ENCODE measurements around the gene C9orf153.
"Not testable (repeated sequence)": the region's sequence is repeated elsewhere in the genome, so short reads cannot be mapped to it uniquely, and the experiment has no call there.

The C9orf153 gene

DNA sequence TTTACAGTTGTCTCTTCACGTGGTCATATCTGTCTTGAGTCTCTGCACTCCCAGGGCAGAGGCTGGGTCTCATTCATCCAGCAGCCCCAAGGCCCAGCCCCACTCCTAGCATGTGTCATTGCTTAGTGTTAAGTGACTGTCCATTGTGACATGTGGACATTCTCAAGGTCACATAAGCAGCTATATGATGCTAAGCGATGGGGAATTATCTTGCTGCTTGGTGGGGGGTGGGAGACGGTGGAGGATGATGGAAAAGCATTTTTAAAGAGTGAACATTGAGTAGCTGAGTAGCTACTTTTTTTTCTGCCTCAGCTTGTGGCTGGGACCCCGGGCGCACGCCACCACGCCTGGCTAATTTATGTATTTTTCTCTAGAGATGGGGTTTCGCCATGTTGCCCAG lies at the start of gene C9orf153:
C9orf153 (minus strand) TSS at position 101 of the 400 bp plus-strand sequence. CDS start 30,054 bp downstream, outside the sequence.
- Histone ChIP-seq H3K9ac (ENCODE audit: low read length in 5 of 5) (no peak within 1 kb of the TSS), H3K27ac (ENCODE audit: low read depth, low read length) (no peak within 1 kb of the TSS), H3K9me3 (ENCODE audit: control insufficient read depth in 5 of 5, low read length in 5 of 5) (no peaks in the 10 kb centered on the region), H3K4me3 (ENCODE audit: low read depth in 1 of 5, low read length in 5 of 5) (no peak within 1 kb of the TSS), H3K27me3 (ENCODE audit: control insufficient read depth in 5 of 5, insufficient read depth in 4 of 5, low read length in 5 of 5) (no peaks in the 10 kb centered on the region), H3K36me3 (ENCODE audit: control insufficient read depth in 5 of 5, insufficient read depth in 5 of 5, low read length in 5 of 5) (peaks cover 3 to 28% (median 20%) of the 10 kb centered on the region in 5 donors), H3K4me1 (ENCODE audit: control insufficient read depth in 5 of 5, insufficient read depth in 5 of 5, low read length in 5 of 5) (peaks cover 0 to 12% (median 6%) of the 10 kb centered on the region in 5 donors)

DNA sequence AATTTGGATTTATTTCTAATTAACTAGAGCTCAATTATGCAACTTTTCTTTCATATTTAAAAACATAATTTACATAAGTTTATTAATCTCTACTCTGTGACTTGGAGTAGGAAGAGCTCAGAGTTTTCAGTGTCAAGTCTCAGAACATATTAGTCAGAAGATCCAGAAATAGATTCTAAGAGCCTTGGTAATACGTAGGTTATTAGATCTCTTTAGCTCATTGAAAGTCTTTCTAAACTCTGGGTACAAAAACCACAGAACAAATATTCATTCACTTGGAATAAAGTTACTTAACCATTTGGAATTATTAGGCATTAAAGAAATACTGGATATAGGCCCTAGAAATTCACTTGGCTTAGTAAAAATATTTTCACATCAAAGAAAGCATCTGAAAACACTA lies 49.2 kb upstream of the C9orf153 start:
- no peaks in the 10 kb centered on the region for H3K9me3 ChIP-seq (ENCODE audit: control insufficient read depth in 5 of 5, low read length in 5 of 5)
- H3K27me3 ChIP-seq (ENCODE audit: control insufficient read depth in 5 of 5, insufficient read depth in 4 of 5, low read length in 5 of 5): no peaks in the 10 kb centered on the region
- no peak overlapping the region for H3K9ac ChIP-seq (ENCODE audit: low read length in 5 of 5)
- H3K4me1 ChIP-seq (ENCODE audit: control insufficient read depth in 5 of 5, insufficient read depth in 5 of 5, low read length in 5 of 5): no peaks in the 10 kb centered on the region
- H3K36me3 ChIP-seq (ENCODE audit: control insufficient read depth in 5 of 5, insufficient read depth in 5 of 5, low read length in 5 of 5): peaks cover 64 to 84% (median 70%) of the 10 kb centered on the region in 5 donors
- no peak overlapping the region for H3K4me3 ChIP-seq (ENCODE audit: low read depth in 1 of 5, low read length in 5 of 5)
- H3K27ac ChIP-seq (ENCODE audit: low read depth, low read length): no peak overlapping the region

DNA sequence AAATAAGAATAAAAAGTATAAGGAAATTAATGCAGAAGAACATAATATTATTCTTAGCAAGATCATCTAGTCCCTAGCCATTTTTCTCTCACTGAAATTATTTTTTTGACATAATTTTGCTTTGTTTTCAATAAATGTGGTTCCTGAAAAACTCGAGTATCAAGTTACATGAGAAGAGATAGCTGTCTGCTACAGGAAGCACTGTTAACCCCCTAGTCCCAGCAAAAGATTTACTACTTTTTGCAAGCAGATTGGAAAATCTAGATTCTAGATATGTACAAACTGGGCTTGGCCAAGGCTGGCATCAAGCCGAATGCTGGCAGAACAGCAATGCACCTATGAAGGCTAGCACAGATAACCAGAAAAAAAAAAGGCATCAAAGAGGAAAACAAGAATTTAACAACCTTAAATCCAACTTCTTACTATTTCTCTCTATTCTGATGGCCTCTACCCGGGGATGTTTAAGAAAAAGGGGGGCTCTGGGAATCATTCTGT lies 44.8 kb upstream of the C9orf153 start:
- Histone ChIP-seq H3K4me3 (ENCODE audit: low read depth in 1 of 5, low read length in 5 of 5) (no peak overlapping the region), H3K9ac (ENCODE audit: low read length in 5 of 5) (no peak overlapping the region), H3K27me3 (ENCODE audit: control insufficient read depth in 5 of 5, insufficient read depth in 4 of 5, low read length in 5 of 5) (no peaks in the 10 kb centered on the region), H3K27ac (ENCODE audit: low read depth, low read length) (no peak overlapping the region), H3K36me3 (ENCODE audit: control insufficient read depth in 5 of 5, insufficient read depth in 5 of 5, low read length in 5 of 5) (peaks cover 68 to 96% (median 79%) of the 10 kb centered on the region in 5 donors), H3K4me1 (ENCODE audit: control insufficient read depth in 5 of 5, insufficient read depth in 5 of 5, low read length in 5 of 5) (no peaks in the 10 kb centered on the region), H3K9me3 (ENCODE audit: control insufficient read depth in 5 of 5, low read length in 5 of 5) (no peaks in the 10 kb centered on the region)

DNA sequence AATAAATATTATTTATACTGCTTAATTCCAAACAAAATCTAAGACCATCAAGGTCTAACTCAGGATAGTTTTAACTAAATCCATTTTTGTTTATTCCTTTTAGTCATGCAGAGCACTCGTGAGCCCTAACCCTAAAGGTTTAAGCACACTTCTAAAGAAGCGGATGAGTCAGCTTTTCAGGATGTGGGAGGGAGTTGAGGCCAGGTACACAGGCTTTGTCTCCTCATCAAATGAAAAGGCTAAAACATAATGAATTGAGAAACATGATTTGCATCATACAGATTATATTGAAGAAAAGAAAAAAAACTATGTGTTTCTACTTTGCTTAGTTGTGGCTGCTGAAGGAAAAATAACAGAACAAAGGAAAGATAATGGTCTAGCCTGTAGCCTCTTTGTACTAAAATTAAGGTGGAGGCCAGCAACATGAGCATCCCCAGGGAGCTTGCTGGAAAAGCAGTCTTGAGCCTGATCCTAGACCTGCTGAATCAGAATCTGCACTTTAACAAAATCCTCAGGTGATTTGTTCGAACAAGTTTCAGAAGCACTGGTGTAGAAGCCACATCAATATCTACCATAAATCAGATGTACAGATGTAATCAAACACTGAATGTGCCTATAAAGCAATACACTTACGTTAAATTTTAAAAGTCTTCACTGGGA lies 44.0 kb upstream of the C9orf153 start:
- H3K4me1 ChIP-seq (ENCODE audit: control insufficient read depth in 5 of 5, insufficient read depth in 5 of 5, low read length in 5 of 5): no peaks in the 10 kb centered on the region
- H3K4me3 ChIP-seq (ENCODE audit: low read depth in 1 of 5, low read length in 5 of 5): no peak overlapping the region
- H3K27me3 ChIP-seq (ENCODE audit: control insufficient read depth in 5 of 5, insufficient read depth in 4 of 5, low read length in 5 of 5): no peaks in the 10 kb centered on the region
- no peak overlapping the region for H3K27ac ChIP-seq (ENCODE audit: low read depth, low read length)
- H3K9me3 ChIP-seq (ENCODE audit: control insufficient read depth in 5 of 5, low read length in 5 of 5): no peaks in the 10 kb centered on the region
- peaks cover 65 to 97% (median 83%) of the 10 kb centered on the region in 5 donors for H3K36me3 ChIP-seq (ENCODE audit: control insufficient read depth in 5 of 5, insufficient read depth in 5 of 5, low read length in 5 of 5)
- no peak overlapping the region for H3K9ac ChIP-seq (ENCODE audit: low read length in 5 of 5)

DNA sequence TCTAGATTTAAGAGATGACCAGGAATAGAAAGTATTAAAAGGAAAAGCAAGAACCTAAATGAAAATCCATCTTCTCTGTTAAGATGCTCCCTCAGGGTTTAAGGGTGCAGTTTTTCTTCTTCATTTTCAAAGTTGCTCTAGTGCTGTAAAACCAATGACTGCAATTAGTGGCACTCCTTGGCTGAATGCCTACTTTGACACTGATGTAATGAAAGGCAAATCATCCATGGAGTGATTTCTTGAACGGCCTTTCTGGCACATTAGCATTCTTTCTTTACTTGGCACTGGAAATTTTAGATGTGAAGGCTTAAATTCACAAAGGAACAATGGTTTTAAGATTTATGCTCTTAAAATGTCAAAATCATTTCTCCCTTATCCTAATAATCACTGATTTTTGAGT lies 42.2 kb upstream of the C9orf153 start:
- no peak overlapping the region for H3K9ac ChIP-seq (ENCODE audit: low read length in 5 of 5)
- peaks cover 66 to 96% (median 88%) of the 10 kb centered on the region in 5 donors for H3K36me3 ChIP-seq (ENCODE audit: control insufficient read depth in 5 of 5, insufficient read depth in 5 of 5, low read length in 5 of 5)
- H3K4me1 ChIP-seq (ENCODE audit: control insufficient read depth in 5 of 5, insufficient read depth in 5 of 5, low read length in 5 of 5): no peaks in the 10 kb centered on the region
- H3K27ac ChIP-seq (ENCODE audit: low read depth, low read length): no peak overlapping the region
- H3K4me3 ChIP-seq (ENCODE audit: low read depth in 1 of 5, low read length in 5 of 5): no peak overlapping the region
- no peaks in the 10 kb centered on the region for H3K27me3 ChIP-seq (ENCODE audit: control insufficient read depth in 5 of 5, insufficient read depth in 4 of 5, low read length in 5 of 5)
- no peaks in the 10 kb centered on the region for H3K9me3 ChIP-seq (ENCODE audit: control insufficient read depth in 5 of 5, low read length in 5 of 5)

DNA sequence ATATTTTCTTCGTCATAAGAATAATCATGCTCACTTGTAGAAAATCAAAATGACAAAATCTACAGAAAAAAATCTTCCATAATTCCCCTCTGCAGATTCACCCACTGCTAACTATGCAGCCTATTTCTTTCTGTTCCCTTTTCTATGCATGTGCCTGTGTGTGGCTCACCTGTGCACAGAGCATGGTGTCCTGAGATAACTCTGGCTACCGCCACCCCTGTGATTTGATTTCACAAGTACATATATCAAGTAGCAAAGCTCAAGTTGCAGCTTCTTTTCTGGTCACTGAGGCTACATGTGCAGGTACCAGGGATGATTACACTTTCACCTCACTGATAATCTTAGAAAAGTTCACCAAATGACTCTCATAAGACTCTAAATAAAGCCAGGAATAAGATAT lies 41.2 kb upstream of the C9orf153 start:
- Histone ChIP-seq H3K9me3 (ENCODE audit: control insufficient read depth in 5 of 5, low read length in 5 of 5) (no peaks in the 10 kb centered on the region), H3K36me3 (ENCODE audit: control insufficient read depth in 5 of 5, insufficient read depth in 5 of 5, low read length in 5 of 5) (peaks cover 67 to 94% (median 86%) of the 10 kb centered on the region in 5 donors), H3K9ac (ENCODE audit: low read length in 5 of 5) (no peak overlapping the region), H3K27me3 (ENCODE audit: control insufficient read depth in 5 of 5, insufficient read depth in 4 of 5, low read length in 5 of 5) (no peaks in the 10 kb centered on the region), H3K4me3 (ENCODE audit: low read depth in 1 of 5, low read length in 5 of 5) (no peak overlapping the region), H3K27ac (ENCODE audit: low read depth, low read length) (no peak overlapping the region), H3K4me1 (ENCODE audit: control insufficient read depth in 5 of 5, insufficient read depth in 5 of 5, low read length in 5 of 5) (no peaks in the 10 kb centered on the region)

DNA sequence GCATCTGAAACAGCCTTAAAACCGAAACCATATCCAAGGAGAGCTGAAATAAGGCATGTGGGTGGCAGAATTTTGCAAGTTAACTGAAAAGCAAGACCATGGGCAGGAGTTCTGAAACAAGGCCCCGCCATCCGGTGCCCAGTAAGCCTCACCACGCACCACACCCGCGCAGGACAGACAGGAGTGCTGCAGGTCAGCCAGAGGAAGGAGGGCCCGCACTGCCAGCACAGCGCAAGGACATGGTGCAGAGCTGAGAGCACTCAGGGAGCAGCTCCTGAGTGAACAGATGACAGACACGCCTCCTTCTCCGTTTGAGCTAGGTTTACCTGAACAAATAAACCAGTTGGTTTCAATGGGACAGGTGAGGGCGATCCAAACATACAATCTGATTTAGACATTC lies 39.4 kb upstream of the C9orf153 start:
- Histone ChIP-seq H3K27ac (ENCODE audit: low read depth, low read length) (no peak overlapping the region), H3K9ac (ENCODE audit: low read length in 5 of 5) (no peak overlapping the region), H3K27me3 (ENCODE audit: control insufficient read depth in 5 of 5, insufficient read depth in 4 of 5, low read length in 5 of 5) (no peaks in the 10 kb centered on the region), H3K9me3 (ENCODE audit: control insufficient read depth in 5 of 5, low read length in 5 of 5) (no peaks in the 10 kb centered on the region), H3K4me1 (ENCODE audit: control insufficient read depth in 5 of 5, insufficient read depth in 5 of 5, low read length in 5 of 5) (no peaks in the 10 kb centered on the region), H3K4me3 (ENCODE audit: low read depth in 1 of 5, low read length in 5 of 5) (no peak overlapping the region), H3K36me3 (ENCODE audit: control insufficient read depth in 5 of 5, insufficient read depth in 5 of 5, low read length in 5 of 5) (peaks cover 53 to 76% (median 69%) of the 10 kb centered on the region in 5 donors)

DNA sequence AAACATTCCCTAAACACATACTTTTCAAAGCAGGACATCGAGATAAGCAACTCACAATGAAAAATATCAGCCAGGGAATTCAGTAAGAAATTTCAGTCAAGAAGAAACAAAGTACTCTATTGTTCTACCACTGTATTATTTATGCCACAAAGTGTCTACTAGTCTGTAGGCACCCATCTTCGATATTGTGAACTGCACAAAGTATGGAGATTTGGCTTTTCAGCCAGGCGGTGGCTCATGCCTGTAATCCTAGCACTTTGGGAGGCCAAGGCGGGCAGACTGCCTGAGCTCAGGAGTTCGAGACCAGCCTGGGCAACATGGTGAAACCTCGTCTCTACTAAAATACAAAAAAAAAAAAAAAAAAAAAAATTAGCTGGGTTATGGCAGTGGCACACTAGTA lies 30.9 kb upstream of the C9orf153 start:
- H3K9ac ChIP-seq (ENCODE audit: low read length in 5 of 5); H3K27me3 ChIP-seq (ENCODE audit: control insufficient read depth in 5 of 5, insufficient read depth in 4 of 5, low read length in 5 of 5); H3K27ac ChIP-seq (ENCODE audit: low read depth, low read length); H3K9me3 ChIP-seq (ENCODE audit: control insufficient read depth in 5 of 5, low read length in 5 of 5); H3K4me3 ChIP-seq (ENCODE audit: low read depth in 1 of 5, low read length in 5 of 5); H3K4me1 ChIP-seq (ENCODE audit: control insufficient read depth in 5 of 5, insufficient read depth in 5 of 5, low read length in 5 of 5): not testable (repeated sequence)
- H3K36me3 ChIP-seq (ENCODE audit: control insufficient read depth in 5 of 5, insufficient read depth in 5 of 5, low read length in 5 of 5): peaks cover 0 to 14% (median 4%) of the 10 kb centered on the region in 5 donors

DNA sequence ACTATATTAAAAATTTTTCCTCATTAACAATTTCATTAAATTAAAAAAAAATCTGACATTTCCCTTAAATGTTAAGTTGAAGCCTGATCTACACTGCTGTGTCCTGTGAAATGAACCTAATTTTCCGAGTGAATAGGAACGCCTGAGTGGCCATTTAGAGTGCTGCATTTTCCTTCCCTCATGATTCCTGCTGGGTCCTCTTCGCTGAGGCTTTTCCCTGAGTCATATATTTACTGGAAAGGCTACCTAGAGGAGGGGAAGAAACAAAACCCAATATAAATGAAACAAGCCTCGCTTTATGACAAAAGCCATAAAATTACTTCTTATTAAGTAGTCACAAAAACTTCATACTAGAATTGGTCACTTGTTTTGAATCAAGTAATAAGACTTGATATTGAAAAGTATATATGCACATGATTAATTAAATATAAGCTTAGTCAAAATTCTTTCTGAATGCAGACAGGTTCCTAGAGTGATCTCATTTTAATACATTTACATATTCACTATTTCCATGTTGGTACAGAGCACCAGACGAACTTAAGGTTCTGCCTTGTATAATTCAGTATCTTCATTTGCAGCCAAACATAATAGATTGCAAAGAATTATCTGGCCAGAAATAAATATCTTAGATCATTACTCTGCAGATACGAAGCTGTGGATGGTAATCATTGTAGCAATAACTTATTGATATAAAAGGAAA lies 29.2 kb upstream of the C9orf153 start:
- Histone ChIP-seq H3K27ac (ENCODE audit: low read depth, low read length) (no peak overlapping the region), H3K36me3 (ENCODE audit: control insufficient read depth in 5 of 5, insufficient read depth in 5 of 5, low read length in 5 of 5) (peaks cover 0 to 11% (median 3%) of the 10 kb centered on the region in 5 donors), H3K27me3 (ENCODE audit: control insufficient read depth in 5 of 5, insufficient read depth in 4 of 5, low read length in 5 of 5) (no peaks in the 10 kb centered on the region), H3K4me3 (ENCODE audit: low read depth in 1 of 5, low read length in 5 of 5) (no peak overlapping the region), H3K4me1 (ENCODE audit: control insufficient read depth in 5 of 5, insufficient read depth in 5 of 5, low read length in 5 of 5) (no peaks in the 10 kb centered on the region), H3K9me3 (ENCODE audit: control insufficient read depth in 5 of 5, low read length in 5 of 5) (no peaks in the 10 kb centered on the region), H3K9ac (ENCODE audit: low read length in 5 of 5) (no peak overlapping the region)

DNA sequence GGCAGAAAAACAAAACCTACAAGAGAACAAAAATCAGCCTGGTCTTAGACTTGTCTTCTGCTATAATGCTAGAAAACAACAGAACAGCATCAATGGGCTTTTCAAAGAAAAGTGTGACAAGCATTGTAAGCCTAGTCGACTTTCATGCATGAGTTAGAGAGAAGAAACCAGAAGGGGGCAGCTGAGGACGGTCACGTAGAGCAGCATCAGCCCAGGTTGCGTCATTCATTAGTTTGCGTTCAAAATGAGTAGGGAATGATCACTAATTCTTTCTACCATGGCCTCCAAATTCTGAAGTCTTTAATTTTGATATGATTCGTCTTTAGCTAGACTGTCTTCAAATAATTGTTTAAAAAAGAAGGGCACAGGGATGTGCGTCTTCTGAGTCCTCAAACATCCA lies 27.6 kb upstream of the C9orf153 start:
- Histone ChIP-seq H3K27ac (ENCODE audit: low read depth, low read length) (no peak overlapping the region), H3K4me3 (ENCODE audit: low read depth in 1 of 5, low read length in 5 of 5) (no peak overlapping the region), H3K4me1 (ENCODE audit: control insufficient read depth in 5 of 5, insufficient read depth in 5 of 5, low read length in 5 of 5) (peaks cover 0 to 8% (median 7%) of the 10 kb centered on the region in 5 donors), H3K9ac (ENCODE audit: low read length in 5 of 5) (no peak overlapping the region), H3K36me3 (ENCODE audit: control insufficient read depth in 5 of 5, insufficient read depth in 5 of 5, low read length in 5 of 5) (peaks cover 0 to 7% (median 0%) of the 10 kb centered on the region in 5 donors), H3K27me3 (ENCODE audit: control insufficient read depth in 5 of 5, insufficient read depth in 4 of 5, low read length in 5 of 5) (no peaks in the 10 kb centered on the region), H3K9me3 (ENCODE audit: control insufficient read depth in 5 of 5, low read length in 5 of 5) (no peaks in the 10 kb centered on the region)
